GM12865 (cell line): ENCODE data around the gene FGF14.

Experiments
- DNase-seq: peaks from one replicate; pipeline ENCODE4 v3.0.0; 2010; ENCODE audit warnings: low read depth
- H3K4me3 ChIP-seq: 2 replicates; pipeline ENCODE4 v1.5.1; 2011; ENCODE audit warnings: mild to moderate bottlenecking, low read depth, low read length, control low read depth
- CTCF ChIP-seq: IDR thresholded peaks from 2 replicates; pipeline ENCODE4 v1.5.1; 2011; ENCODE audit warnings: low read length, control low read depth, low read depth, inconsistent platforms; ENCODE audit not compliant: insufficient read depth; ENCODE audit errors: missing control alignments

FGF14 gene

GRCh38 chr13:102049853-102050252, 352.0 kb downstream of the FGF14 start:
- no peak for DNase-seq
- TF ChIP-seq CTCF = no peak
- H3K4me3 ChIP-seq = no peak overlapping the region

DNA sequence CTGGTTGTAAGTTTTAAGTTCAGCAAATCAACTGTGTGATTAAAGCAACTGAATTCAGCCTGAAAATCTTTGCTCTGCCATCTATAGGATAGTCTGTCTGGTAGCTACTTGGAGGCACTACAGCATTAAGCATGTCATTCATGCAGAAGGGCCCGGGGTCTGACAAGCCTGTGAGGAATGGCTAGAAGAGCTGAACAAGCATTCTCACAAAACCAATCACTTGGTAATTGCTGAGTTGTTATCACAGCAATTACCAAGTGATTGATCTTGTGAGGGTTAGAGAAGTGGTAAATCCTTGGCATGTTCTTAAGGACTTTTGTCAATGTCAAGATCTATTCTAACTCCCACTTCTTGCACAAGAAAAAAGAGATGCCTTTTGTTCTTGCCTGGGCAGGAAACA, 356.1 kb downstream of the FGF14 start:
- no peak for DNase-seq
- no peak for TF ChIP-seq CTCF
- no peak overlapping the region for H3K4me3 ChIP-seq

DNA sequence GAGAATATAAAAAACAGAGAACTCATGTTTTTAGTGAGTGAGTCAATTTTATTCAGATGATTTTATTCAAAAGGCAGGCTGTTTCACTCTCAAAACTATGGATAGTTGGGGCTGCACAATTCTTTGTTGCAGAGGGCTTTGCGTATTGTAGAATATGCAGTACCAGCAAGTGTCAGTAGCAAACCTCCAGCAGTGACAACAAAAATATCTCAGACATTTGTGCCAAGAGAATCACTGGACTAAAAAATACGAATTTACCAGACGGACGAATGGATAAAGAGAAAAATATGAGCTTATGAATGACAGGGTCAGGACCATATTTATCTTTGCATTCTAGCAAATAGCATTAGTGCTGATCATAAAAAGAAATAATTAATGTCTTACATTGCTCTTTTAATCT, 359.1 kb downstream of the FGF14 start:
- H3K4me3 ChIP-seq = no peak overlapping the region
- DNase-seq = no peak
- no peak for TF ChIP-seq CTCF

GRCh38 chr13:102041544-102041943, 360.3 kb downstream of the FGF14 start:
- H3K4me3 ChIP-seq = no peak overlapping the region
- DNase-seq = no peak
- no peak for TF ChIP-seq CTCF

GRCh38 chr13:102040812-102041211, 361.0 kb downstream of the FGF14 start:
- no peak for TF ChIP-seq CTCF
- H3K4me3 ChIP-seq = no peak overlapping the region
- DNase-seq = no peak

GRCh38 chr13:102039264-102039663, 362.6 kb downstream of the FGF14 start:
- H3K4me3 ChIP-seq = no peak overlapping the region
- no peak for TF ChIP-seq CTCF
- no peak for DNase-seq

GRCh38 chr13:102038787-102039186, 363.1 kb downstream of the FGF14 start:
- no peak overlapping the region for H3K4me3 ChIP-seq
- no peak for DNase-seq
- no peak for TF ChIP-seq CTCF
